LNCAP (cell line): Measurements from ENCODE around the gene ADCY3.

Experiments
- TF ChIP-seq, protein P1 (sequence below): fragments of 450-650 bp; IDR thresholded peaks from 2 replicates; pipeline ENCODE4 v1.5.1; 2017; ENCODE audit warnings: mild to moderate bottlenecking

Gene ADCY3

DNA sequence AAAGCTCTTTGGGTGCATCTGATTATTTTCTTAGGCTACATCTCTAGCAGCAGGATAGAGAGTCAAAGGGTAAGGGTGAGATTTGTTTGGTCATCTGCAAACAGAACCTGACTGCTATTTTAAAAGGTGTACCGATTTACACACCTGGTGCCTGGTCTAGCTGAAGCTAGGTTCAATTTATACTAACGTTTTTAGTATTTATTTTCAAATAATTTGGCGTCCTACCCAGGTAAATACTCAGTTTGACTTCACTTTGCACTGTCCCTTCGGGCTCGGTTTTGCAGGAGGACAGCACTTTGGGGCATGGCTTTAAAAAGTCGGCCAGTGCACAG, 127.5 kb downstream of the ADCY3 start:
- TF ChIP-seq, protein P1, sequence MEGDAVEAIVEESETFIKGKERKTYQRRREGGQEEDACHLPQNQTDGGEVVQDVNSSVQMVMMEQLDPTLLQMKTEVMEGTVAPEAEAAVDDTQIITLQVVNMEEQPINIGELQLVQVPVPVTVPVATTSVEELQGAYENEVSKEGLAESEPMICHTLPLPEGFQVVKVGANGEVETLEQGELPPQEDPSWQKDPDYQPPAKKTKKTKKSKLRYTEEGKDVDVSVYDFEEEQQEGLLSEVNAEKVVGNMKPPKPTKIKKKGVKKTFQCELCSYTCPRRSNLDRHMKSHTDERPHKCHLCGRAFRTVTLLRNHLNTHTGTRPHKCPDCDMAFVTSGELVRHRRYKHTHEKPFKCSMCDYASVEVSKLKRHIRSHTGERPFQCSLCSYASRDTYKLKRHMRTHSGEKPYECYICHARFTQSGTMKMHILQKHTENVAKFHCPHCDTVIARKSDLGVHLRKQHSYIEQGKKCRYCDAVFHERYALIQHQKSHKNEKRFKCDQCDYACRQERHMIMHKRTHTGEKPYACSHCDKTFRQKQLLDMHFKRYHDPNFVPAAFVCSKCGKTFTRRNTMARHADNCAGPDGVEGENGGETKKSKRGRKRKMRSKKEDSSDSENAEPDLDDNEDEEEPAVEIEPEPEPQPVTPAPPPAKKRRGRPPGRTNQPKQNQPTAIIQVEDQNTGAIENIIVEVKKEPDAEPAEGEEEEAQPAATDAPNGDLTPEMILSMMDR = no peak

DNA sequence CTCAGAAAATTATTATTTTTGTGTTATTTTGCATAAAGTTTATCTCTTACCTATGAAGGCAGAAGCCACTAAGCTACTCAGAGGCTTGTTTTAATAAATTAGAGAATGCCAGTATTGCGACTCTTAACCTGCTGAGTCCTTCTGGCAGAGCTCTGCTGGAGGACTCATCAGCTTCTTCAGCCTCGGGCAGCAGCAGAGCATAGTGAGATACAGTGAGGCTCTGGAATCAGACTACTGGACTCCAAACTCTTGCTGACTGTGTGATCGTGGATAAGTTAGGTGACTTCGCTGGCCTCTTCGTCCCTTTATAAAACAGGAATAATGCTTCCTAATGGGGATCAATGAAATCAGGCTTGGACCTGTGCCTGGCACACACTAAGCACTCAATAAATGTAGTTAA, 128.6 kb downstream of the ADCY3 start:
- TF ChIP-seq, protein P1 = no peak

DNA sequence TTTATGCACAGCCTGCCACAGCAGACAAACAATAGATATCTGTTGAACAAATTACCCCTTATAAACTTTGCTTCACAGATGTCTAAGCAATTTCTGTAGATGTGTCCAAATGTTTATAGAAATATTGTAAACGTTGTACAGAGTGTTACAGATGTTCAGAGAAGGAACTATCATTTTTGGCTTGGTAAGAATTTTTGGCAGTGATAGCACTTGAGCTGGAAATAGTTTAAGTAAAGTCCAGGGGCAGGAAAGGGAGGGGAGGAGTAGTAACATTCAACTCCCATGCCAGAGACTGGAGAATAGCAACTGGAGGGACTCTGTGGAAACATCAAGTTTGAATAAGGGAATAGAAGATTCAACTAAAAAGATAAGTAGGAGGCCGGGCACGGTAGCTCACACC, 131.2 kb downstream of the ADCY3 start:
- TF ChIP-seq, protein P1 = no peak

DNA sequence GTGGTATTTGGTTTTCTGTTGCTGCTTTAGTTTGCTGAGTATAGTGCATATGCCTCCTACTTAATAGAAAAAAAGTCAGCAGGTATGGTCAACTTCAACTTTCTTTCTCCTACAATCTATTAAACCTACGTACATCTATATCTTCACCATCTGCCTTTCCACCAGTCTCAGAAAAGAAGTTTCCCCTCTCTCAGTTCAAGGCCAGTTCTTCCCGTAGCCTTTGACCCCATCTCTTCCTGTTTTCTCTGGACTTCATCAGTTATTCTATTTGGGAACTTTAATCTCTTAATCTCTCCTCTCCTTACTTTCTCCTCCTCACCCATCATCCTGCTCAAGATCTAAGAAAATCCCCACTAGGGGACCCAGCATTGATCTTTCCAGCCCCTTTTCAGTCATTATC, 132.5 kb downstream of the ADCY3 start:
- TF ChIP-seq, protein P1 = no peak

DNA sequence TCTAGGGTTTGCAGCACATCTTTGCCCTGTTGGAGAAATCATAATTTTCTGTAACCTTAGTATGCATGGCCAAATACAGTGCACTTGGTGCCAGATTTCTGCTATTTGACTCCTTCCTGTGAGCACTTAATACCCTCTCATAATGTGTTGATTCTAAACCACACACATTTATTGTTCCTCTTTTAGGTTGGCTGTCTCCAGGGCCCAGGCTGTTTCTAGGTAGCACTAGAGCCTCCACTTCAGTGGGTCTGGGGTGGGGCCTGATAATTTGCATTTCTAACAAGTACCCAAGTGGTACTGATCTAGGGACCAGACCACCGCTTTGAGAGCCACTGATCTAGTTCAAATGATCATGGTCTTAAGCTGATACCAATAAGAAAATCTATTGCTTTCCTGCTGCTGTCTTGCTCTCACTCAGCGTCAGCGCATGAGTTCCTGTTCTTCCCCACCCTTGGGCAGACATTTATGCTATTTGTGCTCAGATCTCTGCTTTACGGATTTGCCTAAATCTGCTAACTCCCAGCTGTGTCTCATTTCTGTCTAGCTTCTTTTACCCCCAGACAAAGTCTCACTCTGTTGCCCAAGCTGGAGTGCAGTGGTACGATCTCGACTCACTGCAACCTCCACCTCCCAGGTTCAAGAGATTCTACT, 134.2 kb downstream of the ADCY3 start:
- TF ChIP-seq, protein P1 = no peak

DNA sequence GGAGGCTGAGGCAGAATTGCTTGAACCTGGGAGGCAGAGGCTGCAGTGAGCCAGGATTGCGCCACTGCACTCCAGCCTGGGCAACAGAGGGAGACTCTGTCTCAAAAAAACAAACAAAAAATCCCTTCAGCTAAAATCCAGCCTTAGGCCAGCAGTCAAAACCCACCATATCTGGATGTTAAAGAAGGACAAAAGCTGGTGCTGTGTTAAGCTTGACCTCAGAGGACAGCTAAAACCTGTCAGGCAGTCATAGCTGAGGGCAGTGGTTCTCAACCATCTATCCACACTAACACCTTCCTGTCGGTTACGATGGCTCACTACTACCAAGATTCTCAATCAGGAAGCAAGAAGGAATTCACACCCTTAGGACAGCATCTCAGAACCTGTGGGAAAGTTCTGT, 136.4 kb downstream of the ADCY3 start:
- TF ChIP-seq, protein P1 = no peak

DNA sequence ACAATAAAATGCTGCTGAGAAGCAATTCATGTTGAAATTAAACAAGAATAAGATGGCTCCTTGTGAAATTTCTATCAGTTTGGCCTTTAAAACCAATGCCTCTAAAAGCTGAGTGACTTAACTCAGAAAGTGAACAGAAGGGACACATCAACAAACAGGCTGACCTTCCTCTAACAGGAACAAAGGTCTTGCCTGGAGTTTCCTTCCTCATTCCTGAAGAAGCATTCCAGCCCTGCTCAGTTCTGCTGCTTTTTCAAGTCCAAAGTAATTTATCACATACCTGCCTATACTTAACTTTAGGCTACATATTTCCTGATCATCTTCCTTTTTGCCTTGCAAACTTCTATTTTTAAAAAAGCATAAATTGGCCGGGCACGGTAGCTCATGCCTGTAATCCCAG, 140.9 kb downstream of the ADCY3 start:
- TF ChIP-seq, protein P1 = no peak

DNA sequence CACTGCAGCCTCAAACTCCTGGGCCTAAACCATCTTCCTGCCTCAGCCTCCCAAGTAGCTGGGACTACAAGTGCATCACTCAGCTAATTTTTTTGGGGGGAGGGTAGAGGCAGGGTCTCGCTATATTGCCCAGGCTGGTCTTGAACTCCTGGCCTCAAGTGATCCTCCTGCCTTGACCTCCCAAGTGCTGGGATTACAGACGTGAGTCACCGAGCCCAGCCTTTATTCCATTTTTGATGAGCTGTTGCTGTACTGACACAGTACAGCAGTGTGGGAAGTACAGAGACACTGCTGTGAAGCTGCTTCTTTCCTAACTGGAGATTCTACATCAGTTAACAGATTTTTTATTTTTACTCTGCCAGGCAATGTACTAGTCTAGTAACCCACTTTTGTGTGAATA, 145.7 kb downstream of the ADCY3 start:
- TF ChIP-seq, protein P1 = no peak
